Breast epithelium (tissue), 4 donors: ENCODE data around the gene OR1D5. TPM values are rescaled to one million over a fixed set of nuclear protein-coding genes. Genes with fewer than 3 reads are reported as not detected.

Experiments
- DNase-seq, 2 donors: peaks; one replicate each; pipeline ENCODE4 v3.0.0-alpha.2; 2019; ENCODE audit warnings: low spot score in 2 of 2
- H3K27ac ChIP-seq, 2 donors: fragments of 200-600 bp; sonication (generic) in 1 of 2; one replicate each; pipeline ENCODE4 v1.5.1; 2016 to 2019; ENCODE audit warnings: mild to moderate bottlenecking in 1 of 2
- H3K27me3 ChIP-seq, 2 donors: fragments of 200-600 bp; sonication (generic) in 1 of 2; one replicate each; pipeline versions ENCODE4 v1.5.1 to v1.6.0; 2017 to 2019; ENCODE audit warnings: control low read depth in 1 of 2, mild to moderate bottlenecking in 1 of 2
- H3K36me3 ChIP-seq: fragments of 200-600 bp; one replicate; pipeline ENCODE4 v1.5.1; 2019
- H3K4me1 ChIP-seq, 2 donors: fragments of 200-600 bp; sonication (generic); one replicate each; pipeline ENCODE4 v1.5.1; 2016 to 2019; ENCODE audit warnings: control low read depth in 1 of 2
- H3K4me3 ChIP-seq, 3 donors: fragments of 200-600 bp; sonication (generic); 1 replicate in 2 of 3; 2 replicates in 1 of 3; pipeline ENCODE4 v1.5.1; 2016 to 2019; ENCODE audit warnings: mild to moderate bottlenecking in 3 of 3, moderate library complexity in 2 of 3
- H3K9me3 ChIP-seq, 2 donors: fragments of 200-600 bp; sonication (generic) in 1 of 2; one replicate each; pipeline ENCODE4 v1.5.1; 2016 to 2019; ENCODE audit warnings: control low read depth in 1 of 2
- CTCF ChIP-seq, 3 donors: fragments of 450-650 bp; IDR thresholded peaks; one replicate each; pipeline ENCODE4 v1.5.1; 2016 to 2017; ENCODE audit warnings: antibody characterized with exemption in 3 of 3, mild to moderate bottlenecking in 3 of 3, moderate library complexity in 3 of 3
- POLR2A ChIP-seq: fragments of 450-650 bp; IDR thresholded peaks from one replicate; pipeline ENCODE4 v1.6.1; 2016; ENCODE audit warnings: antibody characterized with exemption, mild to moderate bottlenecking, moderate library complexity
- POLR2AphosphoS5 ChIP-seq, 3 donors: sonication (generic); formaldehyde crosslinking; IDR thresholded peaks; one replicate each; pipeline ENCODE4 v1.6.1; 2017; ENCODE audit warnings: antibody characterized with exemption in 3 of 3
- intact Hi-C: fragments of 100-400 bp; cut with DNase I; formaldehyde crosslinking; loops from one replicate; pipeline ENCODE4 v1.15.1; 2023; ENCODE audit warnings: low total_unique reads
- total RNA-seq, 3 donors: library from RNA; depleted of rRNA; stranded (reverse); fragments of >200 nt; gene quantifications; one replicate each; pipeline ENCODE4 v1.1.0, GENCODE V29; 2016

The OR1D5 gene
- total RNA-seq, 3 donors from 2014 or later, result not detected

GRCh38 chr17:3038941-3039340, 24.5 kb downstream of the OR1D5 start:
- no peak for DNase-seq
- intact Hi-C loops, result loop anchor here (10.0 kb wide), 1 partner anchor 1466 kb away; no protein-coding TSS in a partner anchor
- H3K9me3 ChIP-seq, result peaks cover 4 to 6% of the 10 kb centered on the region in 2 donors
- TF ChIP-seq POLR2AphosphoS5 (IDR thresholded peaks at IDR 0.05), result no peak
- H3K4me3 ChIP-seq, result no peak overlapping the region
- H3K4me1 ChIP-seq, result no peaks in the 10 kb centered on the region
- H3K36me3 ChIP-seq, result no peaks in the 10 kb centered on the region
- no peaks in the 10 kb centered on the region for H3K27me3 ChIP-seq
- no peak overlapping the region for H3K27ac ChIP-seq

- no peak for DNase-seq
- intact Hi-C loops, result loop anchor here (10.0 kb wide), 1 partner anchor 1468 kb away; no protein-coding TSS in a partner anchor
- Histone ChIP-seq H3K27ac (no peak overlapping the region), H3K27me3 (no peaks in the 10 kb centered on the region), H3K36me3 (no peaks in the 10 kb centered on the region), H3K4me1 (no peaks in the 10 kb centered on the region), H3K4me3 (no peak overlapping the region), H3K9me3 (no peaks in the 10 kb centered on the region)
- TF ChIP-seq POLR2AphosphoS5 (IDR thresholded peaks at IDR 0.05) (no peak), CTCF (IDR thresholded peaks at IDR 0.05) (no peak), POLR2A (no peak)
Measured at GRCh38 chr17:3037259-3037658, 26.1 kb downstream of the OR1D5 start.

- no peak overlapping the region for H3K27ac ChIP-seq
- intact Hi-C loops, result loop anchor here (10.0 kb wide), 1 partner anchor 1468 kb away; no protein-coding TSS in a partner anchor
- DNase-seq, result no peak
Measured at GRCh38 chr17:3036800-3037199, 26.6 kb downstream of the OR1D5 start.

GRCh38 chr17:3035968-3036280, 27.5 kb downstream of the OR1D5 start:
- H3K27ac ChIP-seq, result no peak overlapping the region
- no peak for DNase-seq
- no peaks in the 10 kb centered on the region for H3K4me1 ChIP-seq
- TF ChIP-seq POLR2A (no peak), POLR2AphosphoS5 (IDR thresholded peaks at IDR 0.05) (no peak), CTCF (IDR thresholded peaks at IDR 0.05) (no peak)
- no peak overlapping the region for H3K4me3 ChIP-seq
- H3K27me3 ChIP-seq, result no peaks in the 10 kb centered on the region
- no peaks in the 10 kb centered on the region for H3K9me3 ChIP-seq
- intact Hi-C loops, result loop anchor here (10.0 kb wide), 1 partner anchor 1469 kb away; no protein-coding TSS in a partner anchor
- no peaks in the 10 kb centered on the region for H3K36me3 ChIP-seq

More at GRCh38 chr17:3036800-3037199, 26.6 kb downstream of the OR1D5 start:
- H3K9me3 ChIP-seq, result no peaks in the 10 kb centered on the region
- TF ChIP-seq CTCF (IDR thresholded peaks at IDR 0.05) (no peak), POLR2AphosphoS5 (IDR thresholded peaks at IDR 0.05) (no peak), POLR2A (no peak)
- H3K27me3 ChIP-seq, result no peaks in the 10 kb centered on the region
- H3K4me1 ChIP-seq, result no peaks in the 10 kb centered on the region
- H3K4me3 ChIP-seq, result no peak overlapping the region
- no peaks in the 10 kb centered on the region for H3K36me3 ChIP-seq

GRCh38 chr17:3035256-3035967, 28.0 kb downstream of the OR1D5 start:
- intact Hi-C loops, result loop anchor here (10.0 kb wide), 1 partner anchor 1469 kb away; no protein-coding TSS in a partner anchor
- Histone ChIP-seq H3K27ac (no peak overlapping the region), H3K27me3 (no peaks in the 10 kb centered on the region), H3K4me3 (no peak overlapping the region), H3K4me1 (no peaks in the 10 kb centered on the region), H3K9me3 (no peaks in the 10 kb centered on the region), H3K36me3 (no peaks in the 10 kb centered on the region)
- no peak for TF ChIP-seq POLR2AphosphoS5 (IDR thresholded peaks at IDR 0.05)
- no peak for TF ChIP-seq CTCF (IDR thresholded peaks at IDR 0.05)
- TF ChIP-seq POLR2A, result no peak
- no peak for DNase-seq
